ENCODE results near the gene BCKDHA.
A peak's percentile ranks its signal among the peaks of the same experiment; 100 is the strongest.

The BCKDHA gene

GRCh38 chr19:41397086-41398049 is at the start of gene BCKDHA, which contains the start of gene EXOSC5:
Gene BCKDHA, plus strand, starts transcription at chr19:41397818. Its CDS starts 10 bp downstream, at chr19:41397828.
Gene EXOSC5, minus strand, starts transcription at chr19:41397359. Its CDS starts 31 bp downstream, at chr19:41397328.
- DNase-seq (ENCODE audit: low read depth) = peak; percentile 98

DNA sequence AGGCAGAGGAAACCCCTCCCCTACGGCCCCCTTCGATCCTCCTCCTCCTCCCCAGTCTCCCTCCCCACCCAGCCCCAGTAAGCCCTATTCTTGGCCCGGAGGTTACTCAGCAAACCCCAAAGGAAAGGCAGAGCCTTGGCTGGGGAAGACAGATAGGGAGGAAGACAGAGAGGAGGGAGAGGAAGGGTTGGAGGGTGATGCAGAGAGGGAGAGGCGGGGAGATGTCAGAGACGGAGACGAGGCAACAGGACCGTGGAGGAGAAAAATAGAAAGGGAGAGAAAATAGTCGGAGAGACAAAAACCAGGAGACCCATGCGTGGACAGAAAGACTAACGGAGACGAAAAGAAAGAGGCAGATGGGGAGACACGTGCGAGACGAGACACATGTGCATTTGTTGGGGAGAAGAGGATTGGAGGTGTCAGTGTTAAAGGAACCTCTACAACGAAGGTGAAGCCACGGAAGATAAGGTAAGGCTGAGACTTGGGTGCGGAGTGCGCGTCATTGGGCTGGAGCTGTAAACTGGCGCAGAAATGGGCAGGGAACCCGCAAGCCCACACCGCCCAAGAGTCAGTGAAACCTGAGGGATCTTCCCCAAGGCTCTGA is 46.8 kb upstream of the BCKDHA start:
- no peak for DNase-seq (ENCODE audit: low read depth)

DNA sequence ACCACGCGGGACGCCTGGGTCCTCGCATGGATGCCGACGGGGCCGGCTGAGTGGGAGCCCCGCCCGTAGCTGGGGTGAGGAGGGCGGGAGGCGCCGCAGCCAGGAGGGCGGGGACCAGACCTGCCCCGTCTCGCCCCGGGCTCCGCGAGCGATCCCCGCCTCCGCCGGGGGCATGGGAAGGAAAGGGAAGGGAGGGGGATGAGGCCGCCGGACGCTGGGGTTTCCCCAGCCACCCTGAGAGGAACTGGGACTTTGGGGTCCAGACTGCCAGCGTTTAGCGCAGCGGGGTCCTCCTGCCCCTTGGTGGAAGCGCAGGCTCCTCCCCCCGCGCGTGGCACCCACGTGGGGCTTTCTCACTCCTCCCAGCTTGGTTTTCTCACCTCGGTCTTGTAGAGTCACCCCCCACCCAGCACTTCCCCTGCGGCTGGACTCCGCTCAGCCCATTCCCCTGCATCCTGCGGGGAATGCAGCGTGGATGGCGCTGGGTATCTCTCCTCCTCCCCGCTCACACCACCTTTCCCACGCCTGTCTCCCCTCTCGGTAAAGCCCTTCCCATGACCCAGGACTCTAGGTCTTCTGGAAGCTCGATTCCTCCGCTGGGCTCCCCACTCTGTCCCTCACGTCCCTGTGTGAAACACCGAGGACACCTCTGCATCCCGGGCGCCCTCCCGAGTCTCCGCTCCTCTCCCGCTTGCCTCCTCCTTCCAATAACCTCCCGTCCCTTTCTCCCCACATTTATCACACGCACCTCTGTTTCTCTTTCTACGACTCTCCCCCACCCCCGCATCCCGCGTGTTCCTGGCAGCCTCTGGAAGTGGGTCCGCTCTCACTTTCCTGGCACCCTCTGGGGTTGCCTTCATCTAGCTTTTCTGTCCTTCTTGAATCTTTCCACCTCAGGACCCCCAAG is 46.0 kb upstream of the BCKDHA start:
- peak; percentile 66 for DNase-seq (ENCODE audit: low read depth)

GRCh38 chr19:41352279-41352608 is 45.4 kb upstream of the BCKDHA start:
- no peak for DNase-seq (ENCODE audit: low read depth)

GRCh38 chr19:41352609-41353465 is 44.8 kb upstream of the BCKDHA start:
- peak; percentile 66 for DNase-seq (ENCODE audit: low read depth)

GRCh38 chr19:41353466-41354342 is 43.9 kb upstream of the BCKDHA start, which contains the start of gene TGFB1:
Gene TGFB1, minus strand, starts transcription at chr19:41353922. Its CDS starts 878 bp downstream, at chr19:41353044.
- DNase-seq (ENCODE audit: low read depth) = peak; percentile 91

GRCh38 chr19:41354343-41354953 is 43.2 kb upstream of the BCKDHA start:
- no peak for DNase-seq (ENCODE audit: low read depth)

- no peak for DNase-seq (ENCODE audit: low read depth)
Measured at GRCh38 chr19:41355035-41355434, 42.6 kb upstream of the BCKDHA start.

GRCh38 chr19:41355802-41356201 is 41.8 kb upstream of the BCKDHA start:
- no peak for DNase-seq (ENCODE audit: low read depth)

DNA sequence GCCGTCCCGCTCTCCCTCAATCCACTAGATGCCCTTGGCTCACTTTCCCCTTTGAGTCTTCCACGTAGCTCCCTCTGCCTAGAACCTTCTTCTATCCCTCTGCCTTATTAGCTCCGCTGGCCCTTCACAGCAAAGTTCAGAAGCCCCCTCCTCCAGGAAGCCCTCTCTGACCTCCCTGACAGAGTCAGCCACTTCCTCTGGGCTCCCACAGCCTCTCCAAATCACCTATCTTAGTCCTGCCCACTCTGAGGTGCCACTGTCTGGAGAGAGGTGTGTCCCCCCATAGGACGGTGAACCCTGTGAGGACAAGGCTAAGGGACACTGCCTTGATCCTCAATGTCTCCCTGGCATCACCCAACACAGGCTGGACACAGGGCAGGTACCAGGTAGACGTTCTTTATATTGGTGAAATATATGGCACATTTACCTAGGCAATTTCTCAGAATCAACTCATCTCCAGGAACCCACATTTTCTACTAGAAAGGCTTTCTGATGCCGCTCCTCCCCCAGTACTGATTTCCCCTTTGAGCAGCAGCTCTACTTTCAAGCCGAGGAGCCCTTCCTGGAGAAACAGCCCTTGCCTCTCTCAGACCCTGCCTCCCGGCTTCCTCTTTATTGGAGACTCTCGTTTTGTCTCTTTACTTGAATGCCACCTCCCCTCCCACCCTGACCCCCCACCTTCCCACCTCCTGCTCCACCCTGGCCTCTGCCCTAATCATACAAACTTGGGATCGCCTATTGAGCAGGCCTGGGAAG is 40.5 kb upstream of the BCKDHA start:
- DNase-seq (ENCODE audit: low read depth) = no peak

DNA sequence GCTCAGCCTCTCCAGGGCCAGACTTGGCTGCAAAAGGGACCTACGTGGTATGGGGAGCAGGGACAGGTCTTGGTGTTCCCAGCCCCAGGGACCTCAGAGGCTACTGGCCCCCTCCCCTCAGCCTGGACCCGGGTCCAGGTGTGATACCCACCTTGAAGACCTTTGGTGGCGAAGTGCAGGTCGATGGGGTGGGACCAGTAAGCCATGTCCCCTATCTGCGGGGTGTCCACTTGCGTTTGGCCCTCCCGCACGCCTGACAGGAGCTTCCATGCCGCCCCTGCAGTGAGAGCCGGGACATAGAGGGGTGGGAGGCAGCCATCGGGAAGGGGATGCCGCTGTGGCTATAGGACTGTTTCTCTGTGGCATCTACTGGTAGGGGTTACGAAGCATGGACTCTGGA is 39.9 kb upstream of the BCKDHA start:
- DNase-seq (ENCODE audit: low read depth) = no peak

GRCh38 chr19:41359741-41360140 is 37.9 kb upstream of the BCKDHA start:
- no peak for DNase-seq (ENCODE audit: low read depth)

GRCh38 chr19:41362143-41362847 is 35.3 kb upstream of the BCKDHA start:
- no peak for DNase-seq (ENCODE audit: low read depth)

DNA sequence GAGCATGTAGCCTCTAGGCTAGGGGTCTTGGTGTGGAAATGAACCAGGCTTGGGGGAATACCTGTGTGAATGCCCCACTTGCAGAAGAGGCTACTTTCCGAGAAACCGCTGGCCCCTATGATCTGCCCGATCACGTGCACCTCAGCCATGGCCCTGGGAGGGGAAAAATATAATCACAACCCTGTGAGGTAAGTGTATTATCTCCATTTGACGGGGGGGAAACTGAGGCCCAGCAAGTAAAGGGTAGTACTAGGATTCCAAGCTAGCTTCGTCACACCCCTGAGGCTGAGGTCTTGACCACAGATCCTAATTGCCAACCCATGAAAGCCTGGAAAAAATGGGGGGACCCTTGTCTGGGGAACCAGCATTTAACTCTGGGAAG is 34.3 kb upstream of the BCKDHA start:
- DNase-seq (ENCODE audit: low read depth) = no peak

DNA sequence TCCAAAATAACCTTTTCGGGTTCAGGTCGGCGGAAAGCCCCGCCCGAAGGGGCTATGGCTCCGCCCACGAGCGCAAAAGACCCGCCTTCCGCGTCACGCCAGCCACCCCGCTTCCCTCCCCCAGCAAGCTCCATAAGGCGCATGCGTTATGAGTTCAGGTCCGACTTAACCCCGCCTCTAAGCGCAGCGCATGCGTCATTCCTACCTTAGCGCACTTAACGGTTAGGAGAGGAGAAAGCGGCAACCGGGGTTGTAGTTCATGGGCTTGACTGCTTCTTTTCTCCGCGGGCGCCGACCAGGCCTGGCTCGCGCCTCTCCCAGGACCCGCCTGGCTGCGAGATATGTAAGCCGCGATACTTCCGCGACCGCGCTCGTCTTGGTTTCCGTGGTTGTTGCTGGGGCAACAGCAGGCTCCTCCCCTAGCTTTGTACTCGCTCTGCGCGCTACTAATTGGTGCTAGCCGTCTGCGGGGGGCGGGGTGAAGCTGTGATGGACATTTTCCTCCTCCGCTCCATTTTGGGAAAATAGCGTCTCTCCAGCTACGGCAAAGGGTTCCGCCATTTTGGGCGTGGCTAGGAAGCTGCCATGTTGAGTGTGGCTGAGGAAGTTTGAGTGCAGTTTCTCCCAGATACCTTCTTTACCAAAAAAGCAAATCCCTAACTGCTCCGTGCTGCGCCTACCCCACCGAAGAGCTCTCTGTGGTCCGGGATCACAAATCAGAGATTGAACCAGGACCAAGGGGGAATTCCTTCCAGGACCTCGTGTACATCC is 33.7 kb upstream of the BCKDHA start, which contains the start of gene B9D2:
Gene B9D2, minus strand, starts transcription at position 397 of the 771 bp plus-strand sequence. CDS start 630 bp downstream, outside the sequence.
- DNase-seq (ENCODE audit: low read depth) = peak; percentile 96

- no peak for DNase-seq (ENCODE audit: low read depth)
Measured at GRCh38 chr19:41364524-41365391, 32.9 kb upstream of the BCKDHA start.

Measured in stimulated activated CD8-positive, alpha-beta memory T cell treated with anti-CD3 and anti-CD28 coated beads, Interleukin-12 subunit alpha, Interleukin-12 subunit beta, amount 100 ng/mL, for 1 hour (primary cell).